Large intestine (tissue), 3 donors: ENCODE measurements around the gene MPRIP. TPM values are rescaled to one million over a fixed set of nuclear protein-coding genes. Genes with fewer than 3 reads are reported as not detected.

Experiments
- DNase-seq, 2 donors: peaks; one replicate each; pipeline versions ENCODE4 v3.0.0 to v3.0.0-alpha.2; 2013
- H3K27ac ChIP-seq: one replicate; pipeline ENCODE4 v1.5.1; 2013; ENCODE audit warnings: low read length
- H3K27me3 ChIP-seq: 2 replicates; pipeline ENCODE4 v1.6.1; 2013; ENCODE audit warnings: low read length; ENCODE audit not compliant: control insufficient read depth, insufficient read depth
- H3K36me3 ChIP-seq: 2 replicates; pipeline ENCODE4 v1.6.1; 2013; ENCODE audit warnings: low read length; ENCODE audit not compliant: control insufficient read depth, insufficient read depth
- H3K4me1 ChIP-seq: one replicate; pipeline ENCODE4 v1.6.1; 2013; ENCODE audit warnings: low read length; ENCODE audit not compliant: control insufficient read depth, insufficient read depth
- H3K4me3 ChIP-seq: one replicate; pipeline ENCODE4 v1.5.1; 2013; ENCODE audit warnings: low read length
- H3K9me3 ChIP-seq: one replicate; pipeline ENCODE4 v1.6.1; 2013; ENCODE audit warnings: mild to moderate bottlenecking, low read depth, low read length, moderate library complexity; ENCODE audit not compliant: control insufficient read depth
- WGBS: methylation state at CpG from one replicate; pipeline ENCODE4 v1.1.5; 2013; ENCODE audit warnings: low lambda C conversion rate; ENCODE audit not compliant: insufficient coverage; 5-methylcytosine and 5-hydroxymethylcytosine counted together
- polyA plus RNA-seq: library from polyadenylated mRNA; unstranded; fragments of 120-200 nt; gene quantifications from one replicate; pipeline ENCODE4 v1.2.1, GENCODE V29; 2013

Gene MPRIP
- polyA plus RNA-seq, 1 donor: 178 TPM

DNA sequence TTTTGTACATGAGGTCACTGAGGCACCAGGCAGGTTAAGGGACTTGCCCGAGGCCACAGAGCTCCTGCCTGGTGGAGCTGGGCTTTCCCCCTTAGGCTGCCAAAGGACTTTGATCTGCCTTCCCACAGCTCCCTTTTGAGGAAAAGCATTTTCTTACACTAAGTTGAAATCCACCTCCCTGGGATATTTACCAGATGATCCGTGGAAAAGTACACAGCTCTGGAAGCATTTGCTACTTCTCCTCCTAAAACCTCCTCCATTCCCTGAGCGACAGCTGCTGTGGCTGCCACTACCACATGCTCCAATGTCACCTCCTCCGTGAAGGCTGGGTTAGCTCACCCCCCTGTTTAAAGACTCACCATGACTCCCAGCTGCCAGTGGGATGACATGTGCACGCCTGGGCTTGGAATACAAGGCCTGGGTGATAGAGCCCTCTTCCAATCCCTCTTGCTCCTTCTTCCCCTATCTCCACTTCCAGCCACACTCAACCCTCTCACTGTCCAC, 1.2 kb upstream of the MPRIP start:
- Histone ChIP-seq H3K4me3 (no peak overlapping the region), H3K27me3 (no peaks in the 10 kb centered on the region), H3K9me3 (no peaks in the 10 kb centered on the region), H3K36me3 (no peaks in the 10 kb centered on the region), H3K4me1 (peaks cover 30% of the 10 kb centered on the region), H3K27ac (peak overlapping the region; percentile 62)
- no CpG with 5 or more reads among the region's 5 CpGs for WGBS
- peak in 1 of 2 donors; percentile 79 for DNase-seq

DNA sequence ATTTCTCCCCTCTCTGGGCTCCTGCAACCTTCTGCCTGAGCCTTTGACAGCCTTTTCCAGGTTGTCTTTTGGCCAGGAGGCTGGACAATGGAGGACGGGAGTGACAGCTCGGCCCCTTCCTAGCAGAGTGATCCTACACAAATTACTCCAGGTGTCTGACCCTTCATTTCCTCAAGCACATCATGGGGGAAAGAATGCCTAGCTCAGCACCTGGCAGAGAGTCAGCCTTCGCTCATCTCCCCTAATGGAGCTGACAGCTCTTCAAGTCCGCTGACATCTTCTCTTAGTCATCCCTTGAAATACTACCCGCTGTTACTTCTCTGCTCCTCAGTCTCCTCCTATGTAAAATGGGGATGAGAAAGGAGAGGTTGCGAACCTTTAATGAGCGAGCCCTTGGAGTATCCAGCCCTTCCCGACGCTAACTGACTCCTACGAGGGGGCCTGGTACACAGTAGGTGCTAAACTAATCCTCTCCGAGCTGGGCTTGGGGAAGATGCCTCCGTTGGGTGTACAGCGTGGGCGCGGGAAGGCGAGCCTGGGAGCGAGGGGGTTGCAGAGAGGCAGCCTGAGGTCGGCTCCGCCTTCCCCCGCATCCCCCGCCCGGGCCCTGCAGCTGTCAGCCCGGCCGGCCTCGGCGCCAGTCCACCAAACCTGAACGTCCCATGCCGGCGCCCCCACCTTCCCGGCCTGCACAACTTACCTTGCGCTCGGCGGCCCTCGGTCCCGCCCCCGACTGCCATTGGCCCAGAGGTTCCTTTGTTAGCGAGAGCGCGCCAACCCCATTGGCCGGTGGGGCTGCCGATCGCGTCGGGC, 480 bp upstream of the MPRIP start:
- peak; percentile 98 to 99 for DNase-seq
- H3K36me3 ChIP-seq: no peaks in the 10 kb centered on the region
- 33% methylated on average over 1 of the region's 44 CpGs for WGBS
- H3K9me3 ChIP-seq: no peaks in the 10 kb centered on the region
- peaks cover 30% of the 10 kb centered on the region for H3K4me1 ChIP-seq
- no peaks in the 10 kb centered on the region for H3K27me3 ChIP-seq
- peak overlapping the region; percentile 46 for H3K4me3 ChIP-seq
- H3K27ac ChIP-seq: peak overlapping the region; percentile 62

DNA sequence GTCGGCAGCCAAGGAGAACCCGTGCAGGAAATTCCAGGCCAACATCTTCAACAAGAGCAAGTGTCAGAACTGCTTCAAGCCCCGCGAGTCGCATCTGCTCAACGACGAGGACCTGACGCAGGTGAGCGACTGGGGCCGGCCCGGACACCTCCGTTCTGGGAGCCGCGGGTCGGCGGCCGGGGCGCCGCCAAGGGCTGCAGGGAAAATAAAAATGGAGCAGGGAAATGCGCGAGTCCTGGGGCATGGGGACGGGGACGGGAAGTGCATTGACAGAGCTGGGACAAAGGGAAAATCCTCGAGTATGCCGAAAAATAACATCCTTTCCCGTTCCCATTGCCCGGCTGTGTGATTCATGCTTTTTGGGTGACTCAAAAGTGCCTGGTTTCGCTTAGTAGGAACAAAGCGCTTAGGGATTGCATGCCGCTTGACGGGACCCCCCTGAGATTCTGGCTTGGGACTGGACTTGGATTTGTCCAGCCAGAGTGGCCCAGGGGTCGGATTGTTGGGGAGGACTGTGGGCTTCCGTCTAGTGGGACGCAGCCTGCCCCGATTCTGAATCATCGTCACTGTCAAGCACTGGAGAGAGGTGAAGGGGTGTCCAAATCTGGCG, 699 bp downstream of the MPRIP start:
- Histone ChIP-seq H3K27ac (peak overlapping the region; percentile 73), H3K9me3 (no peaks in the 10 kb centered on the region), H3K36me3 (no peaks in the 10 kb centered on the region), H3K27me3 (no peaks in the 10 kb centered on the region), H3K4me3 (peak overlapping the region; percentile 63), H3K4me1 (peaks cover 30% of the 10 kb centered on the region)
- WGBS: no CpG with 5 or more reads among the region's 37 CpGs
- DNase-seq: peak in 1 of 2 donors; percentile 42

DNA sequence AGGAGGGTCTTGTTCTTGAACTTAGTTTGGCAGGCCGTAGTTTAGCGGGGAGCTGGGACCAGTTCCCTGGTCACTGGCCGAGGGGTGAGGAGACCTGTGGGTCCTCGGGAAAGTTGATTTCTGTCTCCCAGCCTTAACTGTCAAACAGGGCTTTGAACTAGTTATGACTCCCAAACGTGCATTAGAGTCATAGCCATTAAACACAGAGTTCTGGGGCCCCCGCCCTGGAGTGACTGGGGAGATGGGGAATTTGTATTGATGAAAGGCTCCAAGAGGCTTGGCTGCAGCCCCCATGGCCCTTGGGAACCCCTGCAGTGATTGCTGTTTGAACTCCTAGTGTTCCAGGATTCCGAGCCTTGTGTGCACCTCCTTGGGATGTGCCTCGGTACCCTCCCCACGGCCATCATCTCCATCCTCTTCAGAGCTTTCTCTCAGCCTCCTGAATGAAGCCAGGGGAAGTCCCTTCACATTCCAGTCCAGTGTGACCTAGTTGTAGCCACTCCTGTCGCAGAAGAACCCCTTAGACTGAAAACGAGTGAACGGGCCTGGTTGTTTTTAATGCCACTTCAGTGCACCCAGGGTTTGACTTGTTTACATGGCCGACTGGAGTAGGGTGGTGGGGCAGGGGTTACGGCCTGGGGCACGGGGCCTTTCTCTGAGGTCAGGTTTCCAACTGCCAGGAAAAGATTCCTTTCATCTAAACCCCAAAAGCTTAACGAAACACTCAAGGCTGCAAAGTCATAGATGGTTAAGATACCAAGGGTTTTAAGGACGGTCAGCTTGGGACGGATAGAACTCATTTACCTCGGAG, 1.4 kb downstream of the MPRIP start:
- peak overlapping the region; percentile 73 for H3K27ac ChIP-seq
- H3K27me3 ChIP-seq: no peaks in the 10 kb centered on the region
- no peaks in the 10 kb centered on the region for H3K9me3 ChIP-seq
- H3K4me3 ChIP-seq: peak overlapping the region; percentile 63
- WGBS: 58% methylated on average over 2 of the region's 19 CpGs
- peak in 1 of 2 donors; percentile 49 for DNase-seq
- no peaks in the 10 kb centered on the region for H3K36me3 ChIP-seq
- H3K4me1 ChIP-seq: peaks cover 30% of the 10 kb centered on the region

DNA sequence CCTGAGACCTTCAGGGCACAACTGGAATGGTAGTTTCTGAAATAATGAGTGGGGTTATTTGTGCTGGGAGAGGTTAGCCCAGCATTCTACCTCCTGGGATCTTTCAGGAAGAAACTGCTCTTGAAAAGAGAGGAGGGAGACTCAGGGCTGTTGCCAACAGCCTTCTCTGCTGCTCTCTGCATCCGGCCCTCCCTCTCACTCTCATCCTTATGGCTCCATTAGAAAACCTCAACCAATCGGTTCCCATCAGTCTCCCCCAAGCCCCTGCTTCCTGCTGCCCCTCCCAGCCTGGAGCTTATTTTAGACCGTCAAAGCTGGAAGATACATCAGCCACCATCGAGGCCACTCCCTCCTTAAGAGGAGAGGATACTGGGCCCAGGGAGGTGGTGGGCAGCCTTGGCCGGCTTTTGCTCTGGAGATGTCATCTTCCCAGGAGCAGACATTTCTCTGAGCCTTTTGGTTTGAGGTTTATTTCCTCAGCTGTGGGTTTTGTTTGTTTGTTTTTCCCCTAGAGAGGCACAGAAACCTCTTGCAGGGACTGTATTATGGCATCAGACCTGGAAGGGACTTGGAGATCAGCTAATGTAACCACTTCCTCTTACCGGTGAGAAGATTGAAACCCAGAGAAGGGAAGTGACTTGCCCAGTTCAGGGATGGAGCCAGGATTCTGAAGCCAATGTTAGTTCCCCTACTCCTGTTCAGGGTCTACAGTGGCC, 2.7 kb downstream of the MPRIP start:
- Histone ChIP-seq H3K27ac (peak overlapping the region; percentile 73), H3K27me3 (no peaks in the 10 kb centered on the region), H3K4me1 (peaks cover 22% of the 10 kb centered on the region), H3K4me3 (peak overlapping the region; percentile 7), H3K9me3 (no peaks in the 10 kb centered on the region), H3K36me3 (no peaks in the 10 kb centered on the region)
- peak in 1 of 2 donors; percentile 65 for DNase-seq
- no CpG with 5 or more reads among the region's 6 CpGs for WGBS

DNA sequence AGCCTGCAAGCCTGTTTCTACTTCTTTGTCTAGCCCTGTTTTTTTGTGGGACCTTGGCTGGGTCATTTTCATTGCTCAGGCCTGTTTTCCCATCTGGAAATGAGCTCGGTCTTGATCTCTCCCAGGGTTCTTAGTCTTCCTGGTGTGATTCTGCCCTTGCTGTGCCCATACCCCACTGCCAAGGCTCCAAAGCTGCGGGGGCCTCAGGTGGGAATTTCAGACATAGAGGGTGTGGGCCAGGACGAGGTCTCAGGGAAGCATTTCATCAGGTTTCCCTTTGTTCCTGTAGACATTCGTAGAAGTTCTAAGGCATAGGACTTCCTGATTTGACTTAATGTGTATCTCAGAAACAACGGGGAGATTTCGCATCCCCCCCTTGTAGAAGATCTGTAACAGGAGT, 5.8 kb downstream of the MPRIP start:
- H3K4me3 ChIP-seq: no peak overlapping the region
- no peaks in the 10 kb centered on the region for H3K36me3 ChIP-seq
- DNase-seq: no peak
- peaks cover 36% of the 10 kb centered on the region for H3K4me1 ChIP-seq
- 100% methylated on average over 1 of the region's 6 CpGs for WGBS
- H3K27me3 ChIP-seq: no peaks in the 10 kb centered on the region
- no peaks in the 10 kb centered on the region for H3K9me3 ChIP-seq
- no peak overlapping the region for H3K27ac ChIP-seq

DNA sequence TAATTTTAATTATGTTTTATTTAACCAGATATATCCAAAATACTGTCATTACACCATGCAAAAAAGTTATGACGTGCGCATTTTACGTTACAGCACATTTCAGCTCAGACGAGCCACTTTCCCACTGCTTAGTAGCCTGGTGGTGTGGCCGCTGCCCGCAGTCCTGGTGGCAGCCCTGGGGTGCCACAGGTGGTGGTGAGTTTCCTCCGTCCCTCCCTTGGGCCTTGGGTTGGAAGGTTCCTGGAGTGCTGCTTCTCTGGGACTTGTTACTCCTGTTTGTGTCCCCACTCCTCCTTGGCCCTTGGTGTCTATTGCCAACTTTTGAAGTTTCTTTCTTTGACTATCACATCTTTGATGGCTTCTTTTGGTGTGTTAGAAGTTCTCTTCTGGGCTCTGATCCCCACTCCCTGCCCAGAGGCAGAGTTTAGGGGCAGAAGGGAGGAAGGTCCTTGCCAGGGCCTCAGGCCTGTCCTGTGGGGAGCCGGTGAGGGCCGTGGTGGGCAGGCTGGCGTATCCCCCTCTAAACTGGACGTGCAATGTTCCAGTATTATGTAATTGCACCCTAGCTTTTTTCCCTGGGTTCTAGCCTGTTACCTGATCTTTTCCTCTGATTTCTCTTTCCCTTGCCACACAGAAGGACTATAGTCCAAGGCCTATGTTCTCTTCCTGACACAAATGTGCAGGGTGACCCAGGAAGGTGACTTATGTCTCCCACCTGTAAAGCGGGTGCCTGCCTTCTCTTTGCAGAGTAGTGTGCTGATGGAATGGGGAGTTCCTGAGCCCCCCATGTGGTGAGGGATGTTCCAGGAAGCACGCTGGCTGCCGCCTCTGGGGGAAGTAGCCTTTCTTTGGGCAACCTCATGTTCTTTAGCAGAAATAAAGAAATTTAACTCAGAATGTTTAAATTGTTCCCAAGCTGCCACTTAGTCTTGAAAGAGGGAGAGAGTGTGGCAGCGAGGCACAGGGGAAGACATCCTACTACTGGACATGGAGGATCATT, 8.4 kb downstream of the MPRIP start:
- Histone ChIP-seq H3K4me3 (no peak overlapping the region), H3K9me3 (no peaks in the 10 kb centered on the region), H3K27me3 (no peaks in the 10 kb centered on the region), H3K27ac (peak overlapping the region; percentile 68), H3K4me1 (peaks cover 36% of the 10 kb centered on the region), H3K36me3 (no peaks in the 10 kb centered on the region)
- peak in 1 of 2 donors; percentile 38 for DNase-seq
- no CpG with 5 or more reads among the region's 15 CpGs for WGBS

DNA sequence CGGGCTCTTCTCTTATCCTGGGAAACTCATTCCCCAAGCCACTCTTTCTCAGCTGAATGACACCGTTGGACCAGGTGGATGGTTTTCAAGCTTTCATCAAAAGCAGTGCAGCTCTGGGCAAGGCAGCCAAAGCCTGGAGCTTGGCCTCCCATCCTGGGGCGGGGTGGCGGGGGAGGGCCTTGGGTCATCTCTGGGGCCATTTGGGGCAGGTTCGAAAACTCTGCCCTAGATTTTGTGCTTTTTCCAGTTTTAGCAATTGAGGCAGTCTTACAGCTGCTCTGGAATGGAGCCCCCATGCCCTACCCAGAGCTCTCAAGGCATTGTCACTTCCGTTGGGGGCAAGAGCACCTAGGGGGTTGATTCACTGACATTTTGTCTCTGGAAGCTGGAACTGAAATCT, 9.1 kb downstream of the MPRIP start:
- WGBS: no CpG with 5 or more reads among the region's 6 CpGs
- Histone ChIP-seq H3K4me1 (peaks cover 36% of the 10 kb centered on the region), H3K36me3 (no peaks in the 10 kb centered on the region)

DNA sequence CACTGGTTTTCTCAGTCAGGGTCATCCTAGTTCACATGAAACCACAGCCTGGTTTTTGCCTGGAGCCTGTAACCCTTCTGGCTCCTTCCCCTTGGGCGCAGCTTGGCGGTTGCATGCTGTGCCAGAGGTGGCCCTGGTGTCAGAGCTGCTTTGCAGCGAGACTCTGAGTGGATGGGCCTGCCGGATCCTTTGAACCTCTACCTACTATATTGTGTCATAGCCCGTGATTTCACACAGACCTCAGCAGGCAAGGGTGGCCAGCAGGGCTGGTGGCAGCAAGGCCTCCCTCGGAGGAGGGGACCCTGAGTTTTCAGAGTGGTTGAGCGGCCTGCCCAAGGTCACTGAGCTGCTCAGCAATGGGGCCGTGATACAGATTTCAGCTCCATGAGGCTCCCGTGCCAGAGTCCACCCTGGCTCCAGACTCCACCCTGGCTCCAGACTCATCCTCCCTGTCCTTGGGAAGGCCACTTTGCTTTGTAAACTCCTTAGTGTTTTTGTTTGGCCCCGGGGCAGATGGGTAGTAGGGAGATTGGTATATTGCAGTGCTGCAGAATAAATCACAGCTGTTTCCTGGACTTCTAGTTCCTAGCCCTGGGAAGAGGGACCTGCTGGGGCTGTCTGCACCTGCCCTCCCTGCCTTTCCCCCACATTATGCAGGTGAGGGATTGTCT, 9.7 kb downstream of the MPRIP start:
- Histone ChIP-seq H3K9me3 (no peaks in the 10 kb centered on the region), H3K4me1 (peaks cover 36% of the 10 kb centered on the region), H3K27me3 (no peaks in the 10 kb centered on the region), H3K27ac (peak overlapping the region; percentile 68), H3K36me3 (peaks cover 2% of the 10 kb centered on the region), H3K4me3 (no peak overlapping the region)
- WGBS: no CpG with 5 or more reads among the region's 10 CpGs
- DNase-seq: peak; percentile 67 to 86

More for the DNA sequence above, 9.1 kb downstream of the MPRIP start:
- Histone ChIP-seq H3K9me3 (no peaks in the 10 kb centered on the region), H3K4me3 (no peak overlapping the region), H3K27ac (peak overlapping the region; percentile 68), H3K27me3 (no peaks in the 10 kb centered on the region)
- no peak for DNase-seq
